GM04503 (cell line): ENCODE measurements around the gene BOD1.

Source experiments
- DNase-seq: peaks from one replicate; pipeline ENCODE4 v3.0.0-alpha.2; 2012; ENCODE audit warnings: low read depth

Gene BOD1

DNA sequence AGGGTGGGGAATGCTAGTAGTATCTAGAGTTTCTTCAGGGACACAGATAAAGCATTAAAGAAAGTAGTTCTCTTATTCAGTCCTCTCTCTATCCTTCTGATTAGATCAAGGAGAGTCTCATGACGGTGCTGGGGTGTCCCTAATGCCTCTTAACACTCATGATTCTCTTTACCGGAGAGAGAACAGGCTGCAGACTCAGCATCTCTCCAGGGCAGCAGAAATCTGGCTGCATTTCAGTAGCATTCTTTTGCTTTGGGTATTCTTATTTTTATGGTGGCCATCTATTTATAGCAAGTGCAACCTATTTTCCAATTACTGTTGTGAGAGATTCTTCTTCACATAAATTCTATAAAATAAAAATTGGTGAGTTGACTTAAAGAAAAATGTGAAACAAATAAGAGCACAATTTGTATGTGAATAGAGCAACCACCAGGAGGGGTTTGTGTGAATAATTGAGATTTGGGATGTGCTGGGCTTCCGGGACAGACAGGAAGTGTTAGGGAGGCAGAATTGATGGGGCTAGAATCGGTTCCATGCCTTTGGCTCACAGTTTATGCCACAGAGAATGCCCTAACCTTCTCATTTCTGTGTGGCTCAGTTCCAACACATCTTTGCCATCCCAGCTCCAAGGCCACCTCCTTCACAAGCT, 23.8 kb upstream of the BOD1 start:
- no peak for DNase-seq

DNA sequence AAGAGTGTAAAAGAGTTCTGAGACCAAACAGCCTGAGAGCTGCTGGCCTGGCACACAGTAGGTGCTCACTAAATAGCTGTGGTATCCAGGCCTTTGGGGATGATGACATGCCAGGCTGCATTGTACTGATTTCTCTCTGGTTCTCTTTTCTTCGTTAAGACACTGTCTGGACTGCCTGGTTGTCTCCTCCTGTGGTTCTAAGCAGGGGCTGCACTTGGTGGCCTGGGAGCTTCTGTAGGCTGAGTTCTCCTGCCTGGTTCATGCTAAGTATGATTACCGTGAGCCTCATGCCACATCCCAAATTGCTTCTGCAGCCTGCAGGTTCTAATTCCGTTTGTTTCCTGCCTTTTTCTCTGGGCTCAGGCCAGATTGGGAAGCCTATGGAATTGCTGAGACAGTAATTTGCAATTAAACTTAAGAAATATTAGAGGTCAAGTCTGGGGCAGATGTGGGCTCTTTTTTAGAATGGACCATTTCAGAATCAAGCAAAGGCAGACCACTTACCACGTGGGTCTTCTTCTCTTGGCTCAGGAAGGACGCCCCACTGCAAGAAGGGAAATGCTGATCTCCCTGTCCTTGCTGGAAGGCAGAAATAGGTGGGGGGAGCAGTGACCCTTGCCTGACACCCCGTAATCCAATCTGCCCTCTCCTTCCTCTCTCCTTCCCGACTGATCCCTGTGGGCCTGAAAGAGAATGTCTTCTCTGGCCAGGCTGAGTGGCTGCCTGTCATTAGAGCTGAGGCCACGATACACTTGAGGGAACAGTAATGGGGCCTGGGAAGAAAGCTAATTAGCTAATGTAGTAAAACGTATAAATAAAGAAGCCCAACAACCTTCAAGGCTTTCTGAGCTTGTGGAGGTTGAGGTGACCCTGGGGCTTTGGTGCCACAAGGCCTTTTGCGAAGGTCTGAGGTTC, 21.9 kb upstream of the BOD1 start:
- DNase-seq: no peak

DNA sequence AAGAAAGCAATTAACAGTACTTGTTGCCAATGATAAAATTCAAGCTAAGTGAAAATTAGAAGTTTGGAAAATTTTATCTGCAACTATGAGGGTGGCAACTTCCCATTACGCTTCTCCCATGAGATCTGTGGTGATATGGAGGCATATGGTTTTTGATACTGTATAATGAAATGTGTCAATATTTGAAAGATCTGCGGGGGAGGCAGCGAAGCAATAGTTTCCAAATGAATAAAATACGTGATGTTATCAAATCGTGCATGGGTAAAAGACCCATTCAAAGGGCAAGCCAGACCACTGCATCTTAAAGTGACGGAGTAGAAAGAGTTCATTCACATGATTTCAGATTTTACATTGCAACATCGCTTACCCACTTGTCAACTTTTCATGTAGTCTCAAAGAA, 20.9 kb upstream of the BOD1 start:
- no peak for DNase-seq

DNA sequence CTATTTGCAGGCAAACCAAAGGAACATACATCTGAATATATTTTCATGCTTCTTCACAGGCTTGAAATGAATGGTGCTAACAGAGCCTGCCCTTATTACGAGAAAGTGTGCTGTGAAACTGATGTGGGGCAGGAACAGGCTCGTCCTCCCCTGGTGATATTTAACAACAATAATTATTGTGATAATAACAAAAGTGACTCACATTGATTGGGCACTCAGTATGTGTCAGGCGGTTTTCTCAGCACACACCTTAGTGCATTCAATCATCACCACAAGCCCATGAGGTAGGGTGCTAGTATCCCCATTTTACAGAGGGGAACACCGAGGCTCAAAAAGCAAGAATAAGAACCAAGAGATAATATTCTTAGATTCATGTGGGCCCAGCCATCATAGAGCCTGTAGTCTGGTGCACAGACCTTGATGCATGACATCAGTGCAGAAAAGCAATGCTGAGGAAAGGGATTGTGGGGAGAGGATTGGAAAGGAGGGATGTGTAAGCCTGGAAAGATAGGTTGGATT, 18.1 kb upstream of the BOD1 start:
- no peak for DNase-seq

DNA sequence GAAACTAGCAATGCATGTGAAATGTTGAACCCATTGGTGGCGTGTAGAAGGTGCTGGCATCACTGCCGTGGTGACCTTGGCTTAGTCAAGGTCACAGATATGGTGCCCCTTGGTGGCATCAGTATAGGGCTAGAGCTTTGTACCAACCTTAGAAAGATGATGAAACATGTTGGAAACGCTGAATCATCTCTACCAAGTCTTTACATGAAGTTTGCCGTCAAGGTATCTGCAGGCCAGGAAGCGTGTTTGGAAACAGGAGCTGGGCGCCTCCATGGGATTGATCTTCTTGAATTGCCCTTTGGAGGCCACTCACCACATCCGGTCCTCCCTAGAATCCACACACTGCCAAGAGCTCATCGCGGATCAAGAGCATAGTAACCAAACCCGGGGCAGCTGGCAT, 16.9 kb upstream of the BOD1 start:
- no peak for DNase-seq

DNA sequence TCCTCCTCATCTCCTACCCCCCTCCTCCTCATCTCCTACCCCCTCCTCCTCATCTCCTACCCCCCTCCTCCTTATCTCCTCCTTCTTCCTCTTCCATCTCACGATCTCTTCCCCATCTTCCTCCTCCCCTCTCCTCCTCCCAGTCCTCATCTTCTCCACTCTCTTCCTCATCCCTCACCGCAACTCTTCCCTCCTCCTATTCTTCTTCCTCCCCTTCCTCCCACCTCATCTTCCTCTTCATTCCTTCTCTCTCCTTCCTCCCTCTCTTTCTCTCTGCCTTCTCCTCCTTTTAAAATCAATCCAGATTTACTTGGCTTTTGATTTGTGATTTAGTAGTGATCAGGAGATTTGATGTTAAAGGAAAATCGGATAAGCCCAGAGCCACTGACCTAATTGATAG, 15.0 kb upstream of the BOD1 start:
- no peak for DNase-seq

DNA sequence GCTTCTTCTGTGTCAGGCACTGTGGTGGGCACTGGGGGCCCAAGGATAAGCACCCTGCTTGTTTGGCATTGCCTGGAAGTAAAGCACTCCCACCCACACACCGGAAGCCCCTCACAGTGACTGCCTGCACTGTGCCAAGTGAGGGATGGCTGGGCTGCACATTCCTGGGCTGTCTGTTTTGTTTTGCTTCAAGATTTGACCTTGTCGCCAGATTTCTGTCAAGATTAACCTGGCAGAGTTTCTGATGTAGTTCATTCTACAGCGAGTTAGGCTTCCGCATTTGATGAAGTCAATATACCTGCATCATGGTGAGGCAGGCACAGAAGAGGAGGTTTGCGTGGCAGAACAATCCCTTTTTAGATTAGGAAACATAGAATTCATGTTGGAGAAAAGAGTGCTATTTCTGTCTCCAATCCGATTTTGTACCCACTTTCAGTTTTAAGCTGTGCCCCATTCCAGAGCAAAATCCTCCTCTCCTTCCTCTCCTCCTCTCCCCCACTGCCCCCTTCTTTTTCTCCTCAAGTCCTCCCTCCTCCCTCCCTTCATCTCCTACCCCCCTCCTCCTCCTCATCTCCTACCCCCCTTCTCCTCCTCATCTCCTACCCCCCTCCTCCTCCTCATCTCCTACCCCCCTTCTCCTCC, 14.4 kb upstream of the BOD1 start:
- DNase-seq: no peak

DNA sequence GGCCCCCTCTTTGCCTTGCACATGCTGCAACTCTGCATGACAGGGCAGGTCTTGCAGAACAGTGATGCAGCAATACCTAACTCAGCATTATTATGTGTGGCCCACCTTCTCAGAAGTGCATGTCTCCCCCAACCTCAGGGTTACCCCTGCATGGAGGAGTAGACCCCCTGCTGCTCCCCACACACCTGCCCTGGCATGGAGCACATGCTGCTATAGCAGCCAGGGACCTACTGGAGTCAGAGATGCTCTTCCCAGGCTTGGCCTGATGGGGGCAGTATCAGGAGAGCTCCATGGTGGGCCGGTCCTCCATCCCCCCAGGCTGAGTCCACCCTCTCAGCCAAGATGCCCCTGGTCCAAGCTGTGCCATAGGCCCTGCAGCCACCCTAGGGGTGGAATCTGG, 13.2 kb upstream of the BOD1 start:
- no peak for DNase-seq

DNA sequence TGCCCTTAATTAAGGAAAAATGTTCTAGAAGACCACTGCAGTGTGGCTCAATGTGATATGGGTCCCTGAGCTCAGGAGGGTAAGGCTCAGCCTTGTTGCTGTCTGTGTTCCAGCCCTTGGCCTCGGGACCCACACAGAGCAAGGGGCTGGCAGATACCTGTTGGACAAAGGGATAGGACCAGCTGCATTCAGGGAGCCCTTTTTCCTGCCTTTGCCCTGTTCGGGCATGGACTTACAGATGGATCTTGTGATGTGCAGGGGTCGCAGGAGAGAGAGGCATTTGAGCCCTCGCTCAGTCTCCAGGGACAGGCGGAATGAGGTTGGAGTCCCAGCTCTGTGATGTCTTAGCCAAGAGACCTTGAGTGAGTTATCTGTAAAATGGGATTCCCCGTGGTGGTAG, 12.1 kb upstream of the BOD1 start:
- DNase-seq: no peak

DNA sequence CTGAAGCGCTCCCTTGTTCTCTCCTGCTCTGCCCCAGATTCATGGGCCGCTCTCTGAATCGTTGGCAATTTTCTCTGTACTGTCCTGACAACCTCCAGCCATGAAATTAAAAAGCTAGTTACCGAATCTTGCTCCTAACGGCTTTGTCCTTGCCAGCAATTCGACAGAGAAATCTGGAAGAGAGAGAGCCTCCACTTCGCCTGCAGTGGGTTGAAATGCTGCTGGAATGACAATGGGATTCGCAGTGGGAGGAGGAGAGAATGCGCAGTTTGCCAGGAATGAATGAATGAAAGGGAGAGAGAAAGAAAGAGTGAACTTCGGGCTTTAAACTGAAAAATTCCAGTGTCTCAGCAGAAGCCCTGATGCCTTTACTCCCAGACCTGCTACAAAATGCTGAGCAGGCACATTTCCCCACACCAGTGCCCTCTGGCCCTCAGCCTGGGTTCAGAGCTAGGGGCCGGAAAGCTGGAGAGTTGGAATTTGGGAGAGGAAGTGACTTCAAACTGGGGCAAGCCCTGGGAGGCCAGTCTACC, 11.5 kb upstream of the BOD1 start:
- DNase-seq: no peak

DNA sequence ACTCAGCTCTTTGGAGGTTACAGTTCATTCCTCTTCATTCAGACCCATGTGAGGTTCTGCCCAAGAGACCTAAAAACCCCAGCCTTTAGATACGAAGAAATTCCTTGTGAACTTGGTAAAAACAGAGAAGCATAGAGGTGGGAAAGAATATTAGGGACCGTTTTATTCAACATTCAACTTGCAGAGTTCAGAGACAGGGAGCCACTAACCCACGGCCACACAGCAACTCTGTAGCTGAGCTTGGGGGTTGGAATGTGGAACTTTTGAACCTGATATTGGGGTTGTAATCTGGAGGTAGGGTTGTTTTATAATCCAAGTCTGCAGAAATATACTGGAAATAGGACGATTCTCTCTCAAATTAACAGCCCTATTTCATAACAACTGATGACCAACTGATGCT, 10.8 kb upstream of the BOD1 start:
- DNase-seq: no peak

DNA sequence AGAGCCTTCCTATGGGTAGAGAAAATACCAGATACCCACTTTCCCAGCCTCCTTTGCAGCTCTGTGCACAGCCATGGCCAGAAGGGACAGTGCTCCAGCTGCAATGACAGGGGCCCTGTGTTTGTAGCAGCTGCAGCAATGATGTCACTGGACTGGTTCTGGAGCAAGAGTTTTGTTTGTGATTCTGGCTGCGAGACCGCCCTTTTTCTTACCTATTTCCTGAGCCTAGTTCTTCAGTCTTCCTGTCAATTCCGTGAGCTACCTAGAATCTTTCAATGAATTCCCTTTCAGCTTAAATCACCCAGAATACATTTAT, 10.0 kb upstream of the BOD1 start:
- no peak for DNase-seq

DNA sequence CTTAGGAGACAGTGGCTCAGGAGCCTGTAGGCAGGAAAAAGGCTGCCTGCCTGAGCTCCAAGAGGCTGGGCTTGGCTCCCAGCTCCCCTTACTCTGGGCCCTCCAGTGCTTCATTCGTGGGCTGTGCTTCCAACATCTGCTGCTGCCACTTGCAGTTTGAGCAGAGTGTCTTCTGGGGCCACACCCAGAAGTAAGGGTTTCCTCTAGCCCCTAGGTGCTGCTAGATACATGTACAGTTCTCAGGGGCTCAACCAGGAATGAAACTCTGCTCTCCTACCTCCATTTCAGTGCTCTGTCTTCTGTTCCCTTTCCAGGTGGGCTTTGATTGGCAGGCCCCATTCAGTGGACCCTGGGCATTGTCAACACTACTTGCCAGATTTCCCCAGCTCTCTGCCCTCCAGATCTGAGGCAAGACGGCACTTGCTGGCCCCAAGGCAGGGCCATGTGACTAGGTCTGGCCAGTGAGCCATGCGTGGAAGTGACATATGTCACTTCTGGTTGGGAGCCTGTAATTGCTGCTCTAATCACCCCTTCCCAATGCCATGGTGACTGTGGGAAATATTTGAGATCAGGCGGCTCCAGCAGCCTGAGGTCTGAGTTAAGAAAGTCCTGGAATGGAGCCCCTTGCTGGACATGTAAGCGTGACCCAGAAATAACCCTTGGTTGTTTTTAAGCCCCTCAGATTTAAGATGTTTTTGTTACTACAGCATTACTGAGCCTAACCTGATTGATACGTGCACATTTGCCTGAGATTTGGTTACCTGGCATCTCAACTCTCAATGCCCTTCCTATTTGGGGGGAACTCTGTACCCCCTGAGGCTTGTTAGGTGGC, 9.4 kb upstream of the BOD1 start:
- DNase-seq: no peak

DNA sequence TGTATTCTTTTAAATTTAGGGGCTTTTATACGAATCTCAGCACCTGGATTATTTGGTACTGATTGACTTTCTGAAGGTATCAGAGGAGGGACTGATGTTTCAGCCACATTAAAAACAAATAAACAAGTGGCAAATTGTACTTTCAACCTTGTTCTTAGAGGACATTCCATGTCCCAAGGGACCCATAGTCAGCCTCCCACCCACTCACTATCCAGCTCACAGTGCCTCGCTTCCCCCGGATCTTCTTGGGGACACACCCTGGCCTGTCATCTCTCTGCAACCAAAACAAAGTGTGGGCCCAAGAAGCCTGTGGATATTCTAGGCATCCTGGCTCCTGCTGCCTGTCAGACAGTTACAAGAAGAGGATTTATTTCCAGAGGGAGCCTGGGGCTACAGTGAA, 8.8 kb upstream of the BOD1 start:
- DNase-seq: no peak

DNA sequence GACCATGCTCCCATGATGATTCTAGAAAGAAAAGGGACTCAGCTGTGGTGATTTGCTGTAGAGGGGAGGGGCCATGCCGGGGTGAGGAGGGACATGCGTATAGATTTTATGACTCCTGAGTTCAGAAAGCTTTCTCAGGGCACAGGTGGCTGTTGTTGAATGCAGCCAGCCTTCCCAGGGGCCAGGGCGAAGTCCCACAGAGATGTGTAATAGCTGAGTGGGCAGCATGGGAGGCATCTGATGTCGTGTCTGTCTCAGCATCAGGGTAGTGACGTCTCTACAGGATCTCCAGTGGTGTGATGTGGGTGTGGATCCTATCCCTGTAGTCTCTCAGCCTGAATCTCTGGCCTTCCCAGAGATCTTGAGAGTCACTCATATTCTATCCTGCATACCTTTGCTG, 7.8 kb upstream of the BOD1 start:
- DNase-seq: no peak

DNA sequence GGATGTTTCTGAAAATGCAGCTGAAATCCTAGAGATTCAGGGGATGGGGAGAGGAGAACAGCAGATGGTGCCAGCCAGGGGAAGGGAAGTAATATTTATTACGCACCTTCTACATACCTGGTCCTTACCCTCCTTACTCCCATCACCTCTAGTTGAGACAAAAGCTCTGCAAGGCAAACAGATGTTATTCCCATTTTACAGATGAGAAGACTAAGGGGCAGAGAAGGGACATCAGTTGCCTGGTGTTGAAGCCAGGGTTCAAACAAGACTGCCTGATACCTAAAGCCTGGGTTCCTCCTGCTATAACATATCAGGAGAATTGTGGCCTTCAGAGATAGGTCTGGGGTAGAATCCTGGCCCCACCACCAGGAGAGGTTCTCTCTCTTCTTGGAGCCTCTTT, 7.3 kb upstream of the BOD1 start:
- no peak for DNase-seq

DNA sequence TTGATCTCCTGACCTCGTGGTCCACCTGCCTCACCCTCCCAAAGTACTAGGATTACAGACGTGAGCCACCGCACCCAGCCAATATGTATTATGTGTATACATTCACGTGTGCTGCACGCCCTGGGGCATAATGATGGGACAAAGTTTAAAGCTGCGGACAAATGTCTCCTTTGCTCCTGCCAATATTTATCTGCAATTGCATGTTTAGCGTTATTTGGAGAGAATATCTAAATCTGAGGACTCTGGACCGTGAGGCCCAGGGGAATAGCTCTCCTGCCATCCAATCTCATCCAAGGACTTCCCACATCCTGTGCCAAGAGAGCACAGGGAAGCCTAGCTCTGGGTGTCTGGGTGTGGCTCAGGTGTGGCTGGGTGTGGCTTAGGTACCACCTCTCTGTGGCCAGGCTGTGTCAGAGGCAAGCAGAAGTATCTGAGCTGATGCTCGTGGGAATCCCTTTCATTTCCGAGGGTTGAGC, 6.9 kb upstream of the BOD1 start:
- DNase-seq: no peak

DNA sequence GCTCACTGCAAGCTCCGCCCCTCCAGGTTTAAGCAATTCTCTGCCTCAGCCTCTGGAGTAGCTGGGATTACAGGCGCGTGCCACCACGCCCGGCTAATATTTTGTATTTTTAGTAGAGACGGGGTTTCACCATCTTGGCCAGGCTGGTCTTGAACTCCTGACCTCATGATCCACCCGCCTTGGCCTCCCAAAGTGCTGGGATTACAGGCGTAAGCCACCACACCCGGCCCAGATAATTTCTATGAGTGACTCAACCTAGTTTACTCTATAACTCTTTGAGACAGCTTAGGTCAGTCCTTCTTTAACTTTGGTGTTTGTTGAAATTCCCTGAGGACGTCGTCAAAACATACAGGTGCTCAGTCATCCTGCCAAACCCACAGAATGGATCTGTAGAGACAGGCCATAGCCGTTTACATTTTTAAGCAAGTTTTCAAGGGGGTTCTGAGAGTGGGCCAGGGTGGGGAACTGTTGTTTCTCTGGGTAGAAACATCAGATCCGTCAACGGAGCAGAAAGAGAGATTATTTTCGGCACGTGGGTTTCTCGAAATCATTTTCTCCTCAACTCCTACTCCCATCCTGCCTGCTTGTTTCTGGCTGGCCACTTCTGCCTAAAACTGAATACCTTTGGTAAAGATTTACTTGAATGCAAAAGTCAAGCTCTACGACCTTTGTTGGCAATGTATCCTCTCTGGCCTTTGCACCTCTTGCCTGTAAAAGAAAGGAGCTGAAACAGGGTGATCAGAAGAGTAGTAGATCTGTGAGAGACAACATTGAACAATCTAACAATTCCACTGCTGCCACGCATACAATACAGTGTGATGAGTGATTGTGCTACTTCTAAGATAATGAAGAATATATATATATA, 6.0 kb upstream of the BOD1 start:
- no peak for DNase-seq

DNA sequence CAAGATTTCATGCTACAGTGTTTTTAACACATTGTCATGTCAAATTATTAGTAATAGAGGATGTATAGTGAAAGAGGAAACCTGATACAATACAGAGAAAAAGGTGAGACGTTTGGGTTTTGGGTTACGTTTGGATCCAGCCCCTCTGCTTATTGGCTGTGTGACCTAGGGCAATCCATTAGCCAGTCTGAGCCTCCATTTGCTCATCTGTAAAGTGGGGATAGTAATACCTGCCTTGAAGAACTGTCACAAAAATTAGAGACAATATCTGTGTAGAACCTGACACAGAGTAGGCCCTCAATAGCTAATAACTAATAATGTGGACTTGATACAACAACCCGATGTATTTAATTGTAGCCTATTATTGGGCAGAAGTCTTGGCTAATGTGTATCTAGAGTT, 4.3 kb upstream of the BOD1 start:
- no peak for DNase-seq

DNA sequence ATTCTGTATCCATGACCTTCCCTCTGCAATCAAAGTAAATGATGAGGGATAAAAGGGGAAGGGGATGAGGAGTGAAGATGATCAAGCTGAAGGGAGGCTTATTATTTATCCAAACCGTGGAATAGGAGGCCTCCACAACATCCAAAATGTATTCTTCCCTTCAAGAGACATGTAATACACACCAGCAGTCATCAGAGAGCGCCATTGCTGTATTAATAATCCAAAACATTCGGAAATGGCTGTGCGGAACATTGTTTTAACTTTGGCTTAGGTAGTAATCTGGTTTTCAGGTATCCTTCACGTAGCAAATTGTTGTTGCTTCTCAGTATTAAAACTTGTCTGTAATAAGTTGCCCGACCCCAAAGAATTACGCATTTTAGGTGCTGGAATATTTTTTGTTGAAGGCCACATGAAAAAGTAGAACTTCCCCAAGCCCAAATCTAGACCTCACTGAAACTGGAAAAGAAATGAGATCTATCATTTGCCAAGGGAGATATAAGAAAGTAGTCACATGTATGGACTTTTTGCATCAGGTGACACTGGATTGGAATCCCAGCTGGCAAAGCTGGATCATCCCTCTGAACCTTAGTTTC, 2.6 kb upstream of the BOD1 start:
- DNase-seq: no peak
